Right renal pelvis (tissue), 4 donors: ENCODE results near the gene OR1D2. TPM values are rescaled to one million over a fixed set of nuclear protein-coding genes. Genes with fewer than 3 reads are reported as not detected.
A peak's percentile ranks its signal among the peaks of the same experiment; 100 is the strongest.
"Not testable (repeated sequence)": the region's sequence is repeated elsewhere in the genome, so short reads cannot be mapped to it uniquely, and the experiment has no call there.

Experiments
- DNase-seq, 4 donors: peaks; one replicate each; pipeline ENCODE4 v3.0.0-alpha.2; 2013; ENCODE audit warnings: low read depth in 4 of 4, low spot score in 3 of 4, missing footprints in 1 of 4
- polyA plus RNA-seq, 4 donors: library from polyadenylated mRNA; unstranded; fragments of 120-200 nt; gene quantifications; one replicate each; pipeline ENCODE4 v1.2.1, GENCODE V29; 2013; ENCODE audit not compliant: insufficient read length in 4 of 4

The OR1D2 gene
- polyA plus RNA-seq = under 1 TPM in 2 of 4 donors, not detected in 2; 0.01 to 0.06 TPM

- no peak for DNase-seq
Observed at GRCh38 chr17:3104322-3104721, at the start of gene OR1D2. TSS of gene OR1D2 (minus strand) at chr17:3104422. CDS start at chr17:3092996, 11,426 bp downstream.

- DNase-seq = not testable (repeated sequence)
Observed at GRCh38 chr17:3137494-3137893, 33.3 kb upstream of the OR1D2 start.

- DNase-seq = no peak
Observed at GRCh38 chr17:3127451-3127850, 23.2 kb upstream of the OR1D2 start, which contains the start of gene OR1G1. TSS of gene OR1G1 (minus strand) at chr17:3127551. CDS start at chr17:3127551, 0 bp downstream.

GRCh38 chr17:3073850-3074249, 30.4 kb downstream of the OR1D2 start:
- DNase-seq = not testable (repeated sequence)

GRCh38 chr17:3065192-3065591, 39.0 kb downstream of the OR1D2 start:
- not testable (repeated sequence) for DNase-seq

- not testable (repeated sequence) for DNase-seq
Observed at GRCh38 chr17:3063507-3063906, 40.7 kb downstream of the OR1D2 start, which contains the start of gene OR1D5. TSS of gene OR1D5 (minus strand) at chr17:3063607. CDS start at chr17:3063607, 0 bp downstream.

- DNase-seq = not testable (repeated sequence)
Observed at GRCh38 chr17:3062824-3063377, 41.3 kb downstream of the OR1D2 start.

- DNase-seq = not testable (repeated sequence)
Observed at GRCh38 chr17:3054868-3055267, 49.4 kb downstream of the OR1D2 start.

GRCh38 chr17:3049705-3050295, 54.4 kb downstream of the OR1D2 start:
- DNase-seq = no peak

GRCh38 chr17:3048727-3049471, 55.3 kb downstream of the OR1D2 start:
- peak; percentile 80 to 97 (median 92) for DNase-seq

- no peak for DNase-seq
Observed at GRCh38 chr17:3046753-3047152, 57.5 kb downstream of the OR1D2 start.

- DNase-seq = no peak
Observed at GRCh38 chr17:3043737-3044365, 60.4 kb downstream of the OR1D2 start.

GRCh38 chr17:3040882-3041281, 63.3 kb downstream of the OR1D2 start:
- no peak for DNase-seq

GRCh38 chr17:3039736-3040135, 64.5 kb downstream of the OR1D2 start:
- no peak for DNase-seq

- DNase-seq = no peak
Observed at GRCh38 chr17:3038941-3039340, 65.3 kb downstream of the OR1D2 start.

Other genes starting within 250 kb of the OR1D2 start
- not detected for gene OR1D5, start 40.8 kb downstream of the OR1D2 start, polyA plus RNA-seq
- not detected for gene OR1G1, start 23.1 kb upstream of the OR1D2 start, polyA plus RNA-seq
- gene OR1A2, start 93.1 kb upstream of the OR1D2 start, polyA plus RNA-seq = not detected
- gene OR1A1, start 103.2 kb upstream of the OR1D2 start, polyA plus RNA-seq = under 1 TPM in 2 of 4 donors, not detected in 2; 0.04 to 0.07 TPM
- under 1 TPM; 0.12 to 0.16 (median 0.13) TPM for gene OR3A1, start 193.9 kb upstream of the OR1D2 start, polyA plus RNA-seq